GM12878 (cell line): ENCODE measurements around the gene NPAS3. TPM values are rescaled to one million over a fixed set of nuclear protein-coding genes. Genes with fewer than 3 reads are reported as not detected.

Experiments used
- ATAC-seq: fragments of 200-7000 bp; cut with Tn5 transposase; 3 replicates; pipeline ENCODE4 v1.9.1; 2020; ENCODE audit warnings: mild to moderate bottlenecking, moderate library complexity
- BruUV-seq: library from RNA; stranded (reverse); fragments of 400-500 nt; replicated peaks from 2 replicates; lab custom pipeline; 2021; lab: Mats Ljungman, UMichigan
- CTCF ChIA-PET: fragments of 300-600 bp; sonication (Branson Sonifier 250); formaldehyde crosslinking; extraction: SDS; loops from one replicate; lab custom pipeline; 2021; ENCODE audit warnings: inconsistent platforms; lab: Yijun Ruan, JAX
- POLR2A ChIA-PET: fragments of 350-600 bp; formaldehyde crosslinking; extraction: SDS; loops from one replicate; lab custom pipeline; 2021; ENCODE audit warnings: inconsistent platforms; lab: Charles Lee
- RAD21 ChIA-PET: fragments of 300-600 bp; sonication (Branson Sonifier 250); formaldehyde crosslinking; loops from one replicate; lab custom pipeline; 2023; ENCODE audit warnings: antibody characterized with exemption; ENCODE audit not compliant: unreplicated experiment; lab: Charles Lee
- SMC1A ChIA-PET: fragments of 300-600 bp; sonication (Branson Sonifier 250); formaldehyde crosslinking; loops from one replicate; lab custom pipeline; 2023; ENCODE audit not compliant: unreplicated experiment, uncharacterized antibody; lab: Charles Lee
- DNase-seq: peaks from one replicate; pipeline ENCODE4 v3.0.0-alpha.2; 2011; ENCODE audit warnings: low read depth, low spot score
- FAIRE-seq: peaks from 3 replicates; lab custom pipeline; 2011; peaks lifted over from hg19 to GRCh38; lab: Jason Lieb, UNC
- H2AFZ ChIP-seq: 2 replicates; pipeline ENCODE4 v1.6.0; 2011; ENCODE audit warnings: low read depth, low read length, control low read depth; ENCODE audit not compliant: control insufficient read depth
- H3K27ac ChIP-seq: 2 replicates; pipeline ENCODE4 v1.5.1; 2011; ENCODE audit warnings: control low read depth; ENCODE audit not compliant: control insufficient read depth, insufficient read depth
- H3K27me3 ChIP-seq, 2 experiments: replicated peaks in 1 of 2; 2 replicates each; pipeline versions ENCODE4 v1.6.0 to v1.6.1; 2011; ENCODE audit warnings: low read length in 1 of 2; ENCODE audit not compliant: control insufficient read depth in 2 of 2, insufficient read depth in 2 of 2
- H3K36me3 ChIP-seq, 2 experiments: 2 replicates each; pipeline ENCODE4 v1.5.1; 2011; ENCODE audit warnings: low read length in 1 of 2; ENCODE audit not compliant: control insufficient read depth in 2 of 2, insufficient read depth in 2 of 2
- H3K4me1 ChIP-seq: 2 replicates; pipeline ENCODE4 v1.6.1; 2011; ENCODE audit warnings: mild to moderate bottlenecking, low read length, moderate library complexity, mixed read lengths; ENCODE audit not compliant: control insufficient read depth, insufficient read depth
- H3K4me2 ChIP-seq: 2 replicates; pipeline ENCODE4 v1.6.0; 2011; ENCODE audit warnings: control low read depth; ENCODE audit not compliant: control insufficient read depth, insufficient read depth
- H3K4me3 ChIP-seq: fragments of 200-600 bp; sonication (generic); 2 replicates; pipeline ENCODE4 v1.5.1; 2016
- H3K79me2 ChIP-seq: 2 replicates; pipeline ENCODE4 v1.6.0; 2011; ENCODE audit warnings: low read length; ENCODE audit not compliant: control insufficient read depth, insufficient read depth
- H3K9ac ChIP-seq: 2 replicates; pipeline ENCODE4 v1.8.0; 2011; ENCODE audit warnings: low read length, control low read depth, mixed read lengths; ENCODE audit not compliant: control insufficient read depth, insufficient read depth
- H3K9me3 ChIP-seq: replicated peaks from 3 replicates; pipeline ENCODE4 v1.5.1; 2011; ENCODE audit warnings: mild to moderate bottlenecking, low read length; ENCODE audit not compliant: control insufficient read depth, insufficient read depth
- H4K20me1 ChIP-seq: 2 replicates; pipeline ENCODE4 v1.6.0; 2011; ENCODE audit not compliant: control insufficient read depth, insufficient read depth
- BHLHE40 ChIP-seq, 2 experiments: fragments of 450-650 bp in 1 of 2; IDR thresholded peaks; 2 replicates each; pipeline ENCODE4 v1.6.1; 2011 to 2017; ENCODE audit warnings: low read depth in 2 of 2, borderline replicate concordance in 1 of 2, improper control_type of control experiment in 1 of 2, low read length in 1 of 2, mild to moderate bottlenecking in 1 of 2
- BRCA1 ChIP-seq: IDR thresholded peaks from 2 replicates; pipeline ENCODE4 v1.6.1; 2011; ENCODE audit warnings: low read depth, low read length, improper control_type of control experiment
- FOXM1 ChIP-seq: IDR thresholded peaks from 2 replicates; pipeline ENCODE4 v1.6.1; 2012; ENCODE audit warnings: low read depth, mild to moderate bottlenecking, inconsistent platforms, low read length, moderate library complexity
- NBN ChIP-seq: fragments of 450-650 bp; IDR thresholded peaks from 2 replicates; pipeline ENCODE4 v1.6.1; 2016
- NFXL1 ChIP-seq: fragments of 450-650 bp; IDR thresholded peaks from 2 replicates; pipeline ENCODE4 v1.6.1; 2017; ENCODE audit warnings: antibody characterized with exemption, mild to moderate bottlenecking, borderline replicate concordance
- PAX5 ChIP-seq: IDR thresholded peaks from 2 replicates; pipeline ENCODE4 v1.6.1; 2011; ENCODE audit warnings: low read depth, low read length, borderline replicate concordance
- PAX8 ChIP-seq: fragments of 450-650 bp; IDR thresholded peaks from 2 replicates; pipeline ENCODE4 v1.6.1; 2017; ENCODE audit warnings: mild to moderate bottlenecking, moderate library complexity
- SPI1 ChIP-seq: IDR thresholded peaks from 2 replicates; pipeline ENCODE4 v1.6.1; 2011; ENCODE audit warnings: low read depth, mild to moderate bottlenecking, low read length, moderate library complexity, borderline replicate concordance; ENCODE audit not compliant: insufficient read depth
- SUZ12 ChIP-seq: fragments of 200-600 bp; sonication (generic); IDR thresholded peaks from one replicate; pipeline ENCODE4 v1.6.1; 2018; ENCODE audit warnings: antibody characterized with exemption, mild to moderate bottlenecking; ENCODE audit not compliant: unreplicated experiment
- TARDBP ChIP-seq: IDR thresholded peaks from 2 replicates; pipeline ENCODE4 v1.6.1; 2016; ENCODE audit warnings: borderline replicate concordance
- TCF12 ChIP-seq: IDR thresholded peaks from 2 replicates; pipeline ENCODE4 v1.6.1; 2011; ENCODE audit warnings: low read depth, mild to moderate bottlenecking, low read length
- YY1 ChIP-seq: IDR thresholded peaks from 2 replicates; pipeline ENCODE4 v1.6.1; 2011; ENCODE audit warnings: low read depth, mild to moderate bottlenecking, low read length
- WGBS: methylation state at CpG from one replicate; pipeline ENCODE4 v1.1.6; 2016; ENCODE audit warnings: low lambda C conversion rate; ENCODE audit not compliant: insufficient replicate concordance, insufficient coverage; ENCODE audit errors: missing lambda C conversion rate; 5-methylcytosine and 5-hydroxymethylcytosine counted together
- in situ Hi-C: fragments of 300-500 bp; cut with MboI; formaldehyde crosslinking; loops from 9 replicates; pipeline ENCODE4 v1.14.3; 2018; ENCODE audit warnings: mixed read lengths
- intact Hi-C: fragments of 100-400 bp; cut with micrococcal nuclease; formaldehyde crosslinking; loops from one replicate; pipeline ENCODE4 v1.14.2; 2022; ENCODE audit not compliant: unreplicated experiment
- polyA plus RNA-seq, 11 experiments: library from polyadenylated mRNA; depleted of rRNA in 4 of 11; unstranded in 6 of 11; stranded (reverse) in 5 of 11; fragments of >200 nt; fragmentation: Nextera tagmentation in 4 of 11; fragmentation: Illumina TruSeq in 1 of 11; extraction: Ambion mirVana in 4 of 11; extraction: Trizol in 1 of 11; gene quantifications; 1 replicate in 1 of 11; 2 replicates in 10 of 11; pipeline versions ENCODE4 v1.2.1 to v1.2.3, GENCODE V29; 2011 to 2016; ENCODE audit warnings: inconsistent platforms in 2 of 11, missing spikeins in 2 of 11, low read depth in 1 of 11
- total RNA-seq, 4 experiments: library from RNA; depleted of rRNA in 3 of 4; stranded (reverse); fragments of >200 nt in 3 of 4; fragmentation: Illumina TruSeq in 1 of 4; extraction: Trizol in 1 of 4; gene quantifications; 2 replicates each; pipeline versions ENCODE4 v1.2.1 to v1.2.3, GENCODE V29; 2013 to 2021
- TF ChIP-seq, protein P1 (sequence below): IDR thresholded peaks from 2 replicates; pipeline ENCODE4 v1.6.1; 2011; ENCODE audit warnings: mild to moderate bottlenecking, low read depth, low read length, moderate library complexity; ENCODE audit not compliant: insufficient replicate concordance
- TF ChIP-seq, protein P2 (sequence below): IDR thresholded peaks from 2 replicates; pipeline ENCODE4 v1.6.1; 2011; ENCODE audit warnings: borderline replicate concordance, low read depth, mild to moderate bottlenecking, moderate library complexity, mixed read lengths, low read length; ENCODE audit not compliant: insufficient read depth; ENCODE audit errors: extremely low read length
- TF ChIP-seq, protein P3 (sequence below): IDR thresholded peaks from 2 replicates; pipeline ENCODE4 v1.6.1; 2012; ENCODE audit warnings: improper control_type of control experiment, low read depth, low read length; ENCODE audit not compliant: insufficient replicate concordance

The NPAS3 gene
- total and polyA plus RNA-seq, 10 of the 15 experiments (the other 5 are each of a cell fraction or from before 2014, with no cell fraction given) = under 0.01 to 2.7 (median 0.03) TPM; not detected in 6

DNA sequence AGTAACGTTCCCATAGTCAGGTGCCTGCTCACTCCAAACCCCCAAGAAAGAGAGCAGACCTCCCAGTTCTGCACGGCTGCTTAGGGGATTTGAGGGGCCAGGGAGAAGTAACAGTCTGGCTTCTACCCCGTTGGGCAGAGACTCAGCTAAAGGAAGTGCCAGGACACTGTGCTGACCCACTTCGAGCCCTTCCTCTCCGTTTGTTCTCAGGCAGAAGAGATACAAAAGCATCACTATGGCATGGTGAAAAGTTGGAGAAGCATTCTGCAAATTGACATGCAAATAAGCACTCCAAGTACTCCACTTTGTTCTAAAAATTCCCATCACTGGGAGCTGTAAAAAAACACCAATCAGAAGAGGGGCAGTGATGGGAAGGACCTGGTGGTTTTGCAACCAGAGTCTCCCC, 773.1 kb downstream of the NPAS3 start (continued):
- TF ChIP-seq, protein P1, sequence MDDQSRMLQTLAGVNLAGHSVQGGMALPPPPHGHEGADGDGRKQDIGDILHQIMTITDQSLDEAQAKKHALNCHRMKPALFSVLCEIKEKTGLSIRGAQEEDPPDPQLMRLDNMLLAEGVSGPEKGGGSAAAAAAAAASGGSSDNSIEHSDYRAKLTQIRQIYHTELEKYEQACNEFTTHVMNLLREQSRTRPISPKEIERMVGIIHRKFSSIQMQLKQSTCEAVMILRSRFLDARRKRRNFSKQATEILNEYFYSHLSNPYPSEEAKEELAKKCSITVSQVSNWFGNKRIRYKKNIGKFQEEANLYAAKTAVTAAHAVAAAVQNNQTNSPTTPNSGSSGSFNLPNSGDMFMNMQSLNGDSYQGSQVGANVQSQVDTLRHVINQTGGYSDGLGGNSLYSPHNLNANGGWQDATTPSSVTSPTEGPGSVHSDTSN = no peak
- TF ChIP-seq PAX8 = no peak

DNA sequence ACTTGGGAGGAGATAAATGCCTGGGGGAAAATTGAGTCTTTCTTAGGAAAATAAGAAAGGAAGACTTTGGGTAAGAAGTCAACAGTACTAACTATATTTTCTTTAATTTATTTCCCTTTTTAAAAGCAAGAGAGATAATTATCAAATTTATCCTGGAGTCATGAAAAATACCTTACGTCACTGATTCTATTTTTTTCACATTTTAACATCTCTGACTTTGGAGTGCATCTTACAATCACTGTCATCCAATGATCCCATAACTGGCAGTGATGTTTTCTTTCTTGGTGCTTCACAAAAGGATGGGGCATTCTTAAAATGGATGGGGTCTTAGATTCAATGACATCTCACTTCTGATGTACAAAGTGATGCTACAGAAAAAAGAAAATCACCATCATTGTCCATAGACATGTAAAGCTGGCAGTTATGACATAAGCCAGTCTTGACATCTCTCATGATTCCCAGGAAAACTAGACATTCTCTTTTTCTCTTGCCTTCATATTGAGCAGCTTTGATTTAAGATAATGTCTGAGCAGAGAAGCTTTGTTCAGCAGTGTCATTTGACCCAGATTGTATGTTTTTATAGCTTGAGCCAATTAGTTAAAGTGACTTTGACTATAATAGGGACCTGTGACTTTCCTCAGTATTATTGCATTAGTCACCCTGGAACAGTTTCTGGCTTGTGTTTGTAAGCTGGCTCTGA, 776.0 kb downstream of the NPAS3 start:
- no peaks in the 10 kb centered on the region for H3K79me2 ChIP-seq
- H3K4me2 ChIP-seq = no peak overlapping the region
- RAD21 ChIA-PET = no interaction called here
- DNase-seq (no peak), FAIRE-seq (no peak), ATAC-seq (no peak)
- intact Hi-C loops = no loop called here
- peaks cover 0 to 3% of the 10 kb centered on the region in 2 experiments; a peak in 1 of 4 replicates for H3K27me3 ChIP-seq
- H3K9me3 ChIP-seq = no peaks in the 10 kb centered on the region
- BruUV-seq = no TSS peak
- H3K9ac ChIP-seq = no peak overlapping the region
- H4K20me1 ChIP-seq = no peaks in the 10 kb centered on the region
- H3K36me3 ChIP-seq = no peaks in the 10 kb centered on the region
- WGBS = 19% methylated on average over 1 of the region's 1 CpG
- H3K4me3 ChIP-seq = no peak overlapping the region
- CTCF ChIA-PET = interaction anchor here (1.4 kb wide), 1 partner anchor 17 kb away, joined by 3 read pairs; no protein-coding TSS in a partner anchor
- no peak overlapping the region for H2AFZ ChIP-seq
- in situ Hi-C loops = no loop called here
- SMC1A ChIA-PET = interaction anchor here (0.9 to 1.4 kb wide), 4 partner anchors 10 to 78 kb away, joined by 3 to 5 read pairs (median 4); no protein-coding TSS in a partner anchor
- POLR2A ChIA-PET = interaction anchor here (0.5 to 2.1 kb wide), 2 partner anchors 15 to 31 kb away, joined by 5 to 7 read pairs; no protein-coding TSS in a partner anchor
- no peak overlapping the region for H3K27ac ChIP-seq
- no peaks in the 10 kb centered on the region for H3K4me1 ChIP-seq
- TF ChIP-seq, protein P2, sequence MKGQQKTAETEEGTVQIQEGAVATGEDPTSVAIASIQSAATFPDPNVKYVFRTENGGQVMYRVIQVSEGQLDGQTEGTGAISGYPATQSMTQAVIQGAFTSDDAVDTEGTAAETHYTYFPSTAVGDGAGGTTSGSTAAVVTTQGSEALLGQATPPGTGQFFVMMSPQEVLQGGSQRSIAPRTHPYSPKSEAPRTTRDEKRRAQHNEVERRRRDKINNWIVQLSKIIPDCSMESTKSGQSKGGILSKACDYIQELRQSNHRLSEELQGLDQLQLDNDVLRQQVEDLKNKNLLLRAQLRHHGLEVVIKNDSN = no peak
- no peak for TF ChIP-seq TARDBP
- no peak for TF ChIP-seq NBN
- TF ChIP-seq NFXL1 = no peak
- TF ChIP-seq BHLHE40 (IDR thresholded peaks at IDR 0.05; ENCODE audit: borderline replicate concordance in 1 of 2, low read depth in 2 of 2, low read length in 1 of 2) = no peak
- TF ChIP-seq SPI1 = no peak
- no peak for TF ChIP-seq PAX5
- no peak for TF ChIP-seq YY1
- TF ChIP-seq FOXM1 = no peak
- TF ChIP-seq, protein P3, sequence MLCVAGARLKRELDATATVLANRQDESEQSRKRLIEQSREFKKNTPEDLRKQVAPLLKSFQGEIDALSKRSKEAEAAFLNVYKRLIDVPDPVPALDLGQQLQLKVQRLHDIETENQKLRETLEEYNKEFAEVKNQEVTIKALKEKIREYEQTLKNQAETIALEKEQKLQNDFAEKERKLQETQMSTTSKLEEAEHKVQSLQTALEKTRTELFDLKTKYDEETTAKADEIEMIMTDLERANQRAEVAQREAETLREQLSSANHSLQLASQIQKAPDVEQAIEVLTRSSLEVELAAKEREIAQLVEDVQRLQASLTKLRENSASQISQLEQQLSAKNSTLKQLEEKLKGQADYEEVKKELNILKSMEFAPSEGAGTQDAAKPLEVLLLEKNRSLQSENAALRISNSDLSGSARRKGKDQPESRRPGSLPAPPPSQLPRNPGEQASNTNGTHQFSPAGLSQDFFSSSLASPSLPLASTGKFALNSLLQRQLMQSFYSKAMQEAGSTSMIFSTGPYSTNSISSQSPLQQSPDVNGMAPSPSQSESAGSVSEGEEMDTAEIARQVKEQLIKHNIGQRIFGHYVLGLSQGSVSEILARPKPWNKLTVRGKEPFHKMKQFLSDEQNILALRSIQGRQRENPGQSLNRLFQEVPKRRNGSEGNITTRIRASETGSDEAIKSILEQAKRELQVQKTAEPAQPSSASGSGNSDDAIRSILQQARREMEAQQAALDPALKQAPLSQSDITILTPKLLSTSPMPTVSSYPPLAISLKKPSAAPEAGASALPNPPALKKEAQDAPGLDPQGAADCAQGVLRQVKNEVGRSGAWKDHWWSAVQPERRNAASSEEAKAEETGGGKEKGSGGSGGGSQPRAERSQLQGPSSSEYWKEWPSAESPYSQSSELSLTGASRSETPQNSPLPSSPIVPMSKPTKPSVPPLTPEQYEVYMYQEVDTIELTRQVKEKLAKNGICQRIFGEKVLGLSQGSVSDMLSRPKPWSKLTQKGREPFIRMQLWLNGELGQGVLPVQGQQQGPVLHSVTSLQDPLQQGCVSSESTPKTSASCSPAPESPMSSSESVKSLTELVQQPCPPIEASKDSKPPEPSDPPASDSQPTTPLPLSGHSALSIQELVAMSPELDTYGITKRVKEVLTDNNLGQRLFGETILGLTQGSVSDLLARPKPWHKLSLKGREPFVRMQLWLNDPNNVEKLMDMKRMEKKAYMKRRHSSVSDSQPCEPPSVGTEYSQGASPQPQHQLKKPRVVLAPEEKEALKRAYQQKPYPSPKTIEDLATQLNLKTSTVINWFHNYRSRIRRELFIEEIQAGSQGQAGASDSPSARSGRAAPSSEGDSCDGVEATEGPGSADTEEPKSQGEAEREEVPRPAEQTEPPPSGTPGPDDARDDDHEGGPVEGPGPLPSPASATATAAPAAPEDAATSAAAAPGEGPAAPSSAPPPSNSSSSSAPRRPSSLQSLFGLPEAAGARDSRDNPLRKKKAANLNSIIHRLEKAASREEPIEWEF = no peak
- no peak for TF ChIP-seq TCF12
- no peak for TF ChIP-seq SUZ12
- no peak for TF ChIP-seq BRCA1
